Uterus (tissue), 4 donors: ENCODE data around the gene DCTN4. TPM values are rescaled to one million over a fixed set of nuclear protein-coding genes. Genes with fewer than 3 reads are reported as not detected.
"Not testable (repeated sequence)": the region's sequence is repeated elsewhere in the genome, so short reads cannot be mapped to it uniquely, and the experiment has no call there.

ENCODE experiments used
- DNase-seq, 2 donors: peaks; one replicate each; pipeline ENCODE4 v3.0.0-alpha.2; 2019 to 2020
- H3K27ac ChIP-seq, 2 donors: fragments of 200-600 bp; sonication (generic); 1 replicate in 1 of 2; 2 replicates in 1 of 2; pipeline ENCODE4 v1.5.1; 2016 to 2018
- H3K27me3 ChIP-seq, 2 donors: fragments of 200-600 bp; sonication (generic); one replicate each; pipeline ENCODE4 v1.5.1; 2018 to 2019; ENCODE audit warnings: control low read depth in 1 of 2
- H3K36me3 ChIP-seq, 2 donors: fragments of 200-600 bp; sonication (generic); one replicate each; pipeline ENCODE4 v1.5.1; 2019; ENCODE audit warnings: control low read depth in 1 of 2
- H3K4me1 ChIP-seq, 2 donors: fragments of 200-600 bp; sonication (generic); one replicate each; pipeline ENCODE4 v1.5.1; 2018 to 2019; ENCODE audit warnings: control low read depth in 1 of 2
- H3K4me3 ChIP-seq, 2 donors: fragments of 200-600 bp; sonication (generic); 1 replicate in 1 of 2; 2 replicates in 1 of 2; pipeline ENCODE4 v1.5.1; 2018 to 2019; ENCODE audit warnings: mild to moderate bottlenecking in 1 of 2
- H3K9me3 ChIP-seq, 2 donors: fragments of 200-600 bp; sonication (generic); one replicate each; pipeline ENCODE4 v1.5.1; 2019; ENCODE audit warnings: control low read depth in 1 of 2
- POLR2A ChIP-seq, 2 donors: fragments of 450-650 bp; IDR thresholded peaks; one replicate each; pipeline ENCODE4 v1.6.1; 2016; ENCODE audit warnings: antibody characterized with exemption in 2 of 2, mild to moderate bottlenecking in 1 of 2, moderate library complexity in 1 of 2
- intact Hi-C: fragments of 100-400 bp; cut with DNase I; formaldehyde crosslinking; loops from one replicate; pipeline ENCODE4 v1.15.1; 2023; ENCODE audit warnings: low total_unique reads
- total RNA-seq, 4 donors: library from RNA; depleted of rRNA in 3 of 4; stranded (reverse); fragments of >200 nt in 3 of 4; gene quantifications; one replicate each; pipeline versions ENCODE4 v1.1.0 to v1.2.4, GENCODE V29; 2014 to 2023
- TF ChIP-seq, protein P1 (sequence below), 4 experiments: fragments of 200-600 bp in 2 of 4; fragments of 450-650 bp in 2 of 4; sonication (generic) in 2 of 4; IDR thresholded peaks; one replicate each; pipeline ENCODE4 v1.5.1; 2016 to 2019; ENCODE audit warnings: antibody characterized with exemption in 4 of 4, mild to moderate bottlenecking in 2 of 4, moderate library complexity in 1 of 4
- donor health status: DM: yes; HTN: yes; CAD: no.

The DCTN4 gene
- total RNA-seq, 4 donors from 2014 or later, result 33.3 to 82.7 (median 62.3) TPM

DNA sequence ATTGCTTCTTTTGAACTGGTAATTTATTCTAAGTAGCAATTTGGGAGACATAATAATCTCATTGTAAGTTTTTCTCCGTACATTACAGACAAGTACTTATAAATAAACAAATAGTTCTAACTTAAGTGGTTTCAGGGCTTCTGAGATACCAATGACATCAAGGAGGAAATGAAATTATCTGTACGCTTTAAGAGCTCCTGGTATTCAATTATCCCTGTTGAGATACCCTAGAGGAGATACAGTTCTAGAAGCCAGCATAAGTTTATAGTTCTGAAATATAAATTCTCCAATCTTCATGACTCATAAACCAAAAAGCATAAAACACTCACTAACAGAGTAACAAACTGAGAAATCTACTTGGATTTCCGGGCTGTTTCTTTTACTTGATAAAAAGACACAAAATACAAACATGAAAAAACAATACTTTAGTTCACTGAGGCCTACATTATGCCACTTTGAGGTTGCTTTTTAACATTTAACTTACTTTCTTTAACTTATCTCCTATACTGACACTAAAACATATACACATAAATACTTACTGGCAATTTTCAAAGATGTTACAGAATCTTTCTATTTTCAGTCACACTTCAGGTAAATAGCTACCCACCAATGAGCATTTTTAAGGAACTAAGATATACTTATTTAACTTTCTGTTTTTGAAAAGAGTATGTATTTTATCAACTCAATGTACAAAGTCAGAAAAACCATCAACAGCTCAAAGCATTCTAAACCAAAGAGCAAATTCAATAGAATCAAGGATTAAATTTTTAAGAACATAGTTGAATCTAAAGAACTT, 7.5 kb downstream of the DCTN4 start:
- no peak for DNase-seq
- intact Hi-C loops, result no loop called here
- H3K27me3 ChIP-seq, result no peaks in the 10 kb centered on the region
- no peaks in the 10 kb centered on the region for H3K36me3 ChIP-seq
- peaks cover 0 to 2% of the 10 kb centered on the region in 2 donors for H3K4me1 ChIP-seq
- TF ChIP-seq, protein P1, sequence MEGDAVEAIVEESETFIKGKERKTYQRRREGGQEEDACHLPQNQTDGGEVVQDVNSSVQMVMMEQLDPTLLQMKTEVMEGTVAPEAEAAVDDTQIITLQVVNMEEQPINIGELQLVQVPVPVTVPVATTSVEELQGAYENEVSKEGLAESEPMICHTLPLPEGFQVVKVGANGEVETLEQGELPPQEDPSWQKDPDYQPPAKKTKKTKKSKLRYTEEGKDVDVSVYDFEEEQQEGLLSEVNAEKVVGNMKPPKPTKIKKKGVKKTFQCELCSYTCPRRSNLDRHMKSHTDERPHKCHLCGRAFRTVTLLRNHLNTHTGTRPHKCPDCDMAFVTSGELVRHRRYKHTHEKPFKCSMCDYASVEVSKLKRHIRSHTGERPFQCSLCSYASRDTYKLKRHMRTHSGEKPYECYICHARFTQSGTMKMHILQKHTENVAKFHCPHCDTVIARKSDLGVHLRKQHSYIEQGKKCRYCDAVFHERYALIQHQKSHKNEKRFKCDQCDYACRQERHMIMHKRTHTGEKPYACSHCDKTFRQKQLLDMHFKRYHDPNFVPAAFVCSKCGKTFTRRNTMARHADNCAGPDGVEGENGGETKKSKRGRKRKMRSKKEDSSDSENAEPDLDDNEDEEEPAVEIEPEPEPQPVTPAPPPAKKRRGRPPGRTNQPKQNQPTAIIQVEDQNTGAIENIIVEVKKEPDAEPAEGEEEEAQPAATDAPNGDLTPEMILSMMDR (IDR thresholded peaks at IDR 0.05), result no peak
- no peak for TF ChIP-seq POLR2A (IDR thresholded peaks at IDR 0.05)
- H3K9me3 ChIP-seq, result no peaks in the 10 kb centered on the region
- peak overlapping the region in 1 of 2 donors; percentile 27 for H3K27ac ChIP-seq
- H3K4me3 ChIP-seq, result no peak overlapping the region

DNA sequence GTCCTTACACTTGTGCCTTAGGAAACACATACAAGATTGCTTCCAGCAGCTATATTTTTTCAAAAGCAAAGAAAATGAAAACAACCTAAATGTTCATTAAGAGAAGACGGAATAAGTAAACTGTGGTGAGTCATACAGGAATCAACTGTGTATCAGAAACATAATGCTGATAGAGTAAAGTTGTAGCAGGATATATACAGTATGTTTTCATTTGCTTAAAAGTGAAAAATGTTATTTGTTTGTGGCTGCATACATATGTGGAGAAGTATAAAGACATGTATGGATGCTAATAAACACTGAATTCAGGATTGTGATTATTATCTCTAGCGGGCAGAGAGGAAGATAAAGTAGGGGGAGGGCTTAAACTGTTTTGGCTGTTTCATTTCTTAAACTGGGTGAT, 8.3 kb downstream of the DCTN4 start:
- Histone ChIP-seq H3K4me3 (no peak overlapping the region), H3K36me3 (no peaks in the 10 kb centered on the region), H3K9me3 (no peaks in the 10 kb centered on the region), H3K4me1 (no peaks in the 10 kb centered on the region), H3K27ac (no peak overlapping the region), H3K27me3 (no peaks in the 10 kb centered on the region)
- TF ChIP-seq, protein P1 (IDR thresholded peaks at IDR 0.05), result no peak
- TF ChIP-seq POLR2A (IDR thresholded peaks at IDR 0.05), result no peak
- no peak for DNase-seq
- intact Hi-C loops, result no loop called here

DNA sequence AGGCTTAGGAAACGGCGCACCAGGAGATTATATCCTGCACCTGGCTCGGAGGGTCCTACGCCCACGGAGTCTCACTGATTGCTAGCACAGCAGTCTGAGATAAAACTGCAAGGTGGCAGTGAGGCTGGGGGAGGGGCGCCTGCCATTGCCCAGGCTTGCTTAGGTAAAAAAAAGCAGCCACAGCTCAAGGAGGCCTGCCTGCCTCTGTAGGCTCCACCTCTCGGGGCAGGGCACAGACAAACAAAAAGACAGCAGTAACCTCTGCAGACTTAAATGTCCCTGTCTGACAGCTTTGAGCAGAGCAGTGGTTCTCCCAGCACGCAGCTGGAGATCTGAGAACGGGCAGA, 15.7 kb downstream of the DCTN4 start:
- H3K27ac ChIP-seq, result not testable (repeated sequence)

DNA sequence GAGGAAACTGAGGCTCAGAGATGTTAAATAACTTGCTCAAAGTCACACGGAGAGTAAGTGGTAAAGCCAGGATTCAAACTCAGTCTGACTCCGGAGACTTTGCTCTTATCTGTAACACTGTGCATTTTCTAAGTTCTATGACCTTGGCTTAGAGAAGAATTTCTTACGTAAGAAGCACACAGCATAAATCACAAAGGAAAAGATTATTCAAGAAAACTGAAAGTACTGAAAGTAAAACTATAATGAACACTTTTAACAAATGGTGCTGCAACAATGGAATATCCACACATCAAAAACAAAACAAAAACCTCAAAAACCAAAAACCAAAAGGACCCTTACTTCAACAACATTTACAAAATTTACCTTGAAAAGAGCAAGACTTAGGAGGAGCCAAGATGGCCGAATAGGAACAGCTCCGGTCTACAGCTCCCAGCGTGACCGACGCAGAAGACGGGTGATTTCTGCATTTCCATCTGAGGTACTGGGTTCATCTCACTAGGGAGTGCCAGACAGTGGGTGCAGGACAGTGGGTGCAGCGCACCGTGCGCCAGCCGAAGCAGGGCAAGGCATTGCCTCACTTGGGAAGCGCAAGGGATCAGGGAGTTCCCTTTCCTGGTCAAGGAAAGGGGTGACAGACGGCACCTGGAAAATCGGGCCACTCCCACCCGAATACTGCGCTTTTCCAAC, 16.2 kb downstream of the DCTN4 start:
- H3K4me1 ChIP-seq, H3K4me3 ChIP-seq, intact Hi-C loops, DNase-seq, H3K36me3 ChIP-seq, H3K27me3 ChIP-seq, H3K9me3 ChIP-seq: not testable (repeated sequence)
- peak overlapping the region in 1 of 2 donors; percentile 9 for H3K27ac ChIP-seq

More for the DNA sequence above, 15.7 kb downstream of the DCTN4 start:
- H3K36me3 ChIP-seq, DNase-seq, H3K4me3 ChIP-seq, H3K4me1 ChIP-seq, intact Hi-C loops, H3K9me3 ChIP-seq, H3K27me3 ChIP-seq: not testable (repeated sequence)

DNA sequence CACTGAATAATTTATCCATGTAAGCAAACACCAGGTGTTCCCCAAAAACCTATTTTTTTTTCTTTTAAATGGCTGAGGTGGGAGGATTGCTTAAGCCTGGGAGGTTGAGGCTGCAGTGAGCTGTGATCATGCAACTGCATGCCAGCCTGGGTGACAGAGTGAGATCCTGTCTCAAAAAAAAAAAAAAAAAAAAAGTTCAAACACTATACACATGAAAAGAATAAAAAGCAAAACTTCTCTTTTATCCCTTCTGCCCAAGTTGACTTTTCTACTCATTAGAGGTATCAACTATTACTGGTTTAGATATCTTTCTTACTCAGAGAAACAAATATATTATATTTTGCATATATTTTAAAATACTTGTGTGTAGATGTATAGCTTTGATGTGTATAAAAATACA, 17.8 kb downstream of the DCTN4 start:
- H3K4me3 ChIP-seq, result no peak overlapping the region
- H3K9me3 ChIP-seq, result no peaks in the 10 kb centered on the region
- no peaks in the 10 kb centered on the region for H3K36me3 ChIP-seq
- TF ChIP-seq, protein P1 (IDR thresholded peaks at IDR 0.05), result no peak
- no peak for TF ChIP-seq POLR2A (IDR thresholded peaks at IDR 0.05)
- no peak overlapping the region for H3K27ac ChIP-seq
- no peaks in the 10 kb centered on the region for H3K27me3 ChIP-seq
- H3K4me1 ChIP-seq, result no peaks in the 10 kb centered on the region
- intact Hi-C loops, result no loop called here
- DNase-seq, result no peak

DNA sequence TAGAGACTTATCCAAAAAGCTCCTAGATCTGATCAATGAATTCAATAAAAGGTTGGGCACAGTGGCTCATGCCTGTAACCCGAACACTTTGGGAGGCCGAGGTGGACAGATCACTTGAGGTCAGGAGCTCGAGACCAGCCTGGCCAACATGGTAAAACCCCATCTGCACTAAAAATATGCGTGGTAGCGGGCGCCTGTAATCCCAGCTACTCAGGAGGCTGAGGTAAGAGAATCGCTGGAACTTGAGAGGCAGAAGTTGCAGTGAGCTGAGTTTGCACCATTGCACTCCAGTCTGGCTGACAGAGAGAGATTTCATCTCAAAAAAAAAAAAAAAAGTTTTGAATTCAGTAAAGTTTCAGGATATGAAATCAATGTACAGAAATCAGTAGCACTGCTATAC, 20.0 kb downstream of the DCTN4 start:
- TF ChIP-seq, protein P1 (IDR thresholded peaks at IDR 0.05), result no peak
- no peak for TF ChIP-seq POLR2A (IDR thresholded peaks at IDR 0.05)
- Histone ChIP-seq H3K27me3 (no peaks in the 10 kb centered on the region), H3K36me3 (no peaks in the 10 kb centered on the region), H3K4me1 (no peaks in the 10 kb centered on the region), H3K4me3 (no peak overlapping the region), H3K27ac (no peak overlapping the region), H3K9me3 (no peaks in the 10 kb centered on the region)
- DNase-seq, result no peak
- intact Hi-C loops, result no loop called here
